Stimulated activated CD8-positive, alpha-beta memory T cell treated with anti-CD3 and anti-CD28 coated beads, Interleukin-7, amount 100 ng/mL, for 48 hours (primary cell): ENCODE measurements around the gene ZNF213.
"Not testable (repeated sequence)": the region's sequence is repeated elsewhere in the genome, so short reads cannot be mapped to it uniquely, and the experiment has no call there.

Source experiments
- DNase-seq, 2 donors: peaks; one replicate each; pipeline ENCODE4 v3.0.0-alpha.2; 2020; ENCODE audit warnings: low read depth in 1 of 2; ENCODE audit errors: extremely low read depth in 1 of 2

Gene ZNF213

GRCh38 chr16:3129137-3130131 lies 5.4 kb upstream of the ZNF213 start:
- peak in 1 of 2 donors; percentile 32 for DNase-seq

- peak in 1 of 2 donors; percentile 25 for DNase-seq
Measured at GRCh38 chr16:3131755-3132377, 3.0 kb upstream of the ZNF213 start.

DNA sequence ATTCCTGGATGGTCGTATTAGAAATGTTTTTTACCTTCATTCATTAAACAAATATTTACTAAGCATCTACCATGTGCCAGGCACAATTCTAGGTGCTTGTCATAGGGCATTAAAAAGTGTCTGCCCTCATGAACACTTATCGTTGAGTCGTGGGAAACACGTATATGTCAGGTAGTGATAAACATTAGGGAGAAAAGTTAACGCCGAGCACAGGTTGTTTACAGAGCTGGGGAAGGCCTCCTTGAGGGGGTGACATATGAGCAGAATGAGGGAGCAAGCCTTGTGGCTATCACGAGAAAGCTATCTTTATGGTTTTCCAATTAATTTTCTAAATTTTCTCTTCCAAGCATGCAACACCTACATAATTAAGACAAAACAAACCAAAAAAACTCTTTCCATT lies 985 bp upstream of the ZNF213 start:
- no peak for DNase-seq

DNA sequence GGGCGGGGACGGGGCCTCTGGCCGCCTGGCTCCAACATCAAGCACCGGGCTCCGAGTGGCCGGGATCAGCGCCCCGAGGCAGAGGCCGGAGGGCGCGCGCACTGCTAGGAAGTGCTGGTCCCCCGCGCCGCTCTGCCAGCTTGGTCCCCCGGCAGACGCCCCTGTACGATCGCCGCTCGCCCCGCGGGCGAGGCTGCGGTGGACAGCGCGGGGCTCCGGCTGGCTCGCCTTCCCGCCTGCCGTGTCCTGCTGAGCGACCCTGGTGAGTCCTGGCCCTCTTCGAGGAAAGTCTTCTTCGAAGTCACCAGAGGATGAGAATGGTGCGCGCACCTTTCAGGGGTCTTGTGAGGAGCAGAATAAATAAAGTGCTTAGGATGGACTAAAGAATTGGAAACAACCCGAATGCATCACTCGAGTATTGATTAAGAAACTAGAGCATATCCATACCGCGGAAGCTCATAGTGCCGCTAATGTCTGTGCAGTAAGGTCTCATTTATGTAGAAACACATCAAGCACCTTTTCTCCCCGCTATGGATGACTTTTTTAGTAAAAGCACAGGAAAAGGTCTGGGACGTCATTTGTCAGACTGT lies 392 bp downstream of the ZNF213 start:
- no peak for DNase-seq

DNA sequence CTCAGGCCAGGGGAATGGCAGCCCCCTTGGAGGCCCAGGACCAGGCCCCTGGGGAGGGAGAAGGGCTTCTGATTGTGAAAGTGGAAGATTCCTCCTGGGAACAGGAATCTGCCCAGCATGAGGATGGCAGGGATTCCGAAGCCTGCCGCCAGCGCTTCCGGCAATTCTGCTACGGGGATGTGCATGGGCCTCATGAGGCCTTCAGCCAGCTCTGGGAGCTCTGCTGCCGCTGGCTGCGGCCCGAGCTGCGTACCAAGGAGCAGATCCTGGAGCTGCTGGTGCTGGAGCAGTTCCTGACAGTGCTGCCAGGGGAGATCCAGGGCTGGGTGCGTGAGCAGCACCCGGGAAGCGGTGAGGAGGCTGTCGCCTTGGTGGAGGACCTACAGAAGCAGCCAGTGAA lies 2.4 kb downstream of the ZNF213 start:
- no peak for DNase-seq

DNA sequence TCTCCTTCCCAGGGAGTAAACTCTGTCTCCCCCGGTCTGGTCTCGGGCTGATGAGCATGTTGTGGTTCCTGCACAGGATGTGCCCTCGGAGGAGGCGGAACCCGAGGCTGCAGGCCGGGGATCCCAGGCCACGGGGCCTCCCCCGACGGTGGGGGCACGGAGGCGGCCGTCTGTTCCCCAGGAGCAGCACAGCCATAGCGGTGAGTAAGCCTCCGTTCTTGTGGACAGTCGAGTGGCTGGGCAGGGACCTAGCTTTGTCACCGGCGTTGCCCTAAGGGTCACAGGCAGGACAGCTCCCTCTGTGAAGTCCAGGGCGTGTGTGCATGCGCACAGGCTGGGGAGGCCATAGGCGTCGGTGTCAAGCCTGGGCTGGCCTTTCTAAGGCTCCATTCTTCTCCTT lies 3.5 kb downstream of the ZNF213 start:
- no peak for DNase-seq

- DNase-seq: no peak
Measured at GRCh38 chr16:3138823-3139426, 4.1 kb downstream of the ZNF213 start.

- not testable (repeated sequence) for DNase-seq
Measured at GRCh38 chr16:3139561-3139960, 4.7 kb downstream of the ZNF213 start.

GRCh38 chr16:3140603-3141427 lies 6.0 kb downstream of the ZNF213 start:
- DNase-seq: no peak

- DNase-seq: no peak
Measured at GRCh38 chr16:3141781-3142311, 7.0 kb downstream of the ZNF213 start.

GRCh38 chr16:3142327-3142726 lies 7.5 kb downstream of the ZNF213 start:
- no peak for DNase-seq

- no peak for DNase-seq
Measured at GRCh38 chr16:3142770-3143169, 7.9 kb downstream of the ZNF213 start.

GRCh38 chr16:3143189-3143588 lies 8.4 kb downstream of the ZNF213 start:
- DNase-seq: no peak

GRCh38 chr16:3143598-3144320 lies 8.9 kb downstream of the ZNF213 start:
- DNase-seq: no peak

DNA sequence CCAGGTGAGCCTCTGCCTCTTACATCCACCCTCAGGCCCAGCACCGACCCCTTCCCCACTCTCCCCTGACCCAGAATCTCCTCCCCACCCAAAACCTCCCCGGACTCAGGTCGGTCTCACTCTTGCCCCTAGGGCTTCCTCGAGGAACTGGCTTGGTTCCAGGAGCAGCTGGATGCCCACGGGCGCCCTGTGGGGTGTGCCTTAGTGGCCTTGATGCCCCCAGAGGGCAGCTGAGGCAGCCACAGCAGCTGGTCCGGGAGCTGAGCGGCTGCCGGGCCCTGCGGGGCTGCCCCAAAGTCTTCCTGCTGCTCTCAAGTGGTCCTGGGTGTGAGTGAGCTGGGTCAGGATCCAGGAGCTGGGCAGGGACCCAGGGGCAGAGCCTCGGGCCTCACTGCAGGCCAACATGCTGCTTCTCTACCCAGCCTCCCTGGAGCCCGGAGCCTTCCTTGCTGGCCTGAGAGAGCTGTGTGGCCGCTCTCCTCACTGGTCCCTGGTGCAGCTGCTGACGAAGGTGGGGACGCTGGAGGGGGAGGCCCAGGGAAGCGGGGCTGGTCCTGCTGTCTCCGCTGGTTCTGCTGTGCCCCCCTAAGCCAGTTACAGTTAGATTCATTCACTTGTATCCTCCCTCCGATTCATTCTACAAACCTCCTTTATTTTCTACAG lies 9.6 kb downstream of the ZNF213 start:
- DNase-seq: no peak

DNA sequence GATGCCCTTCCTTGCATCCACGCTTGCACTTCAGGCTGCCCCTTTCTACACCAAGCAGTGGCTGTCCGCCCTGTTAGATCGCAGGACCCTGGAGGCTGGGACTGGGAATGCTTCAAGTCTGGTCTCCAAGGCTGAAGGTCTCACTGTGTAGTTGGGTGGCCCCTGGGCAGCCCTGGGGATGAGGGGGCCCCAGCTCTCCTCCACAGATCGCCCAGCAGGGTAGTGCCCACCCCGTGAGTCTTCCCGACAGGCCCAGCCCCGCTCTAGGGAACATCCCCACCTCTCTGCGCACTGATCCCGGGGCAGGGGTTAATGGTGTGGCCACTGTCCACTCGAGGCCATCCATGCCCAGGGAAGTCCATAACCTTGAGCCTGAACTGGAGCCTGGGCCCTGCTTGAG lies 10.3 kb downstream of the ZNF213 start:
- no peak for DNase-seq

DNA sequence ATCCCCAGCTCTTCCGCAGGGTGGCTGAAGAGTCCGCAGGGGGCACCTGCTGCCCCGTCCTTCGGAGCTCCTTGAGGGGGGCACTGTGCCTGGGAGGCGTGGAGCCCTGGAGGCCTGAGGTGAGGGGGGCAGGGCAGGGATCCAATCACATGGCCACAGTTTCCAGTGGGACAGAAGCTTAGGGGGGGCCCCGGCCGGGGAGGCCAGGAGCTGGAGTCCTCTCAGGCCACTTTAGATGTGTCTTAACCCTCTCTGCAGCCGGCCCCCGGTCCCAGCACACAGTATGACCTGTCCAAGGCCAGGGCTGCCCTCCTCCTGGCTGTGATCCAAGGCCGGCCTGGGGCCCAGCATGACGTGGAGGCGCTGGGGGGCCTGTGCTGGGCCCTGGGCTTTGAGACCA lies 10.8 kb downstream of the ZNF213 start:
- no peak for DNase-seq

GRCh38 chr16:3147046-3147756 lies 12.4 kb downstream of the ZNF213 start:
- no peak for DNase-seq

GRCh38 chr16:3147757-3148104 lies 12.9 kb downstream of the ZNF213 start:
- DNase-seq: no peak
